Measurements from ENCODE around the gene FUT4.
"Not testable (repeated sequence)": the region's sequence is repeated elsewhere in the genome, so short reads cannot be mapped to it uniquely, and the experiment has no call there.

The FUT4 gene

GRCh38 chr11:94563176-94563847 is 19.6 kb downstream of the FUT4 start:
- DNase-seq (ENCODE audit: low spot score), result no peak
- no peak overlapping the region for H3K27ac ChIP-seq (ENCODE audit: poor library complexity, severe bottlenecking)

GRCh38 chr11:94563848-94564467 is 20.2 kb downstream of the FUT4 start:
- Histone ChIP-seq H3K27me3 (ENCODE audit: insufficient read depth, poor library complexity, severe bottlenecking) (no peaks in the 10 kb centered on the region), H3K27ac (ENCODE audit: poor library complexity, severe bottlenecking) (no peak overlapping the region), H3K4me1 (ENCODE audit: insufficient read depth, poor library complexity, severe bottlenecking) (no peaks in the 10 kb centered on the region), H3K36me3 (ENCODE audit: low read depth) (no peaks in the 10 kb centered on the region), H3K9me3 (ENCODE audit: severe bottlenecking) (no peaks in the 10 kb centered on the region), H3K4me3 (ENCODE audit: severe bottlenecking) (no peak overlapping the region)
- TF ChIP-seq CTCF (IDR thresholded peaks at IDR 0.05; ENCODE audit: poor library complexity, severe bottlenecking), result peak; percentile 43
- DNase-seq (ENCODE audit: low spot score), result no peak
- peak; percentile 31; the same call in 2 of the 3 replicates for ATAC-seq (ENCODE audit: low read depth)

More at GRCh38 chr11:94563176-94563847, 19.6 kb downstream of the FUT4 start:
- peak; percentile 99 for ATAC-seq (ENCODE audit: low read depth)
- no peaks in the 10 kb centered on the region for H3K4me1 ChIP-seq (ENCODE audit: insufficient read depth, poor library complexity, severe bottlenecking)
- H3K4me3 ChIP-seq (ENCODE audit: severe bottlenecking), result no peak overlapping the region
- H3K36me3 ChIP-seq (ENCODE audit: low read depth), result no peaks in the 10 kb centered on the region
- H3K9me3 ChIP-seq (ENCODE audit: severe bottlenecking), result no peaks in the 10 kb centered on the region
- TF ChIP-seq CTCF (IDR thresholded peaks at IDR 0.05; ENCODE audit: poor library complexity, severe bottlenecking), result peak; percentile 71
- no peaks in the 10 kb centered on the region for H3K27me3 ChIP-seq (ENCODE audit: insufficient read depth, poor library complexity, severe bottlenecking)

- H3K27ac ChIP-seq (ENCODE audit: poor library complexity, severe bottlenecking), result no peak within 1 kb of the TSS
- no peaks in the 10 kb centered on the region for H3K4me1 ChIP-seq (ENCODE audit: insufficient read depth, poor library complexity, severe bottlenecking)
- DNase-seq (ENCODE audit: low spot score), result no peak
- no peaks in the 10 kb centered on the region for H3K27me3 ChIP-seq (ENCODE audit: insufficient read depth, poor library complexity, severe bottlenecking)
- H3K36me3 ChIP-seq (ENCODE audit: low read depth), result no peaks in the 10 kb centered on the region
- no peak within 1 kb of the TSS for H3K4me3 ChIP-seq (ENCODE audit: severe bottlenecking)
- ATAC-seq (ENCODE audit: low read depth), result no peak
- no peak for TF ChIP-seq CTCF (IDR thresholded peaks at IDR 0.05; ENCODE audit: poor library complexity, severe bottlenecking)
- no peaks in the 10 kb centered on the region for H3K9me3 ChIP-seq (ENCODE audit: severe bottlenecking)
Observed at GRCh38 chr11:94567181-94567670, 23.5 kb downstream of the FUT4 start, which contains the start of gene PIWIL4. Gene PIWIL4 (plus strand): TSS chr11:94567368. CDS start chr11:94567519, 151 bp downstream.

GRCh38 chr11:94568200-94568599 is 24.5 kb downstream of the FUT4 start:
- no peaks in the 10 kb centered on the region for H3K27me3 ChIP-seq (ENCODE audit: insufficient read depth, poor library complexity, severe bottlenecking)
- H3K27ac ChIP-seq (ENCODE audit: poor library complexity, severe bottlenecking), result no peak overlapping the region
- DNase-seq (ENCODE audit: low spot score), result no peak
- H3K4me3 ChIP-seq (ENCODE audit: severe bottlenecking), result no peak overlapping the region
- no peaks in the 10 kb centered on the region for H3K4me1 ChIP-seq (ENCODE audit: insufficient read depth, poor library complexity, severe bottlenecking)
- ATAC-seq (ENCODE audit: low read depth), result no peak
- no peaks in the 10 kb centered on the region for H3K36me3 ChIP-seq (ENCODE audit: low read depth)
- no peak for TF ChIP-seq CTCF (IDR thresholded peaks at IDR 0.05; ENCODE audit: poor library complexity, severe bottlenecking)
- no peaks in the 10 kb centered on the region for H3K9me3 ChIP-seq (ENCODE audit: severe bottlenecking)

- Histone ChIP-seq H3K36me3 (ENCODE audit: low read depth) (no peaks in the 10 kb centered on the region), H3K9me3 (ENCODE audit: severe bottlenecking) (no peaks in the 10 kb centered on the region), H3K4me1 (ENCODE audit: insufficient read depth, poor library complexity, severe bottlenecking) (no peaks in the 10 kb centered on the region), H3K27ac (ENCODE audit: poor library complexity, severe bottlenecking) (no peak overlapping the region), H3K27me3 (ENCODE audit: insufficient read depth, poor library complexity, severe bottlenecking) (no peaks in the 10 kb centered on the region), H3K4me3 (ENCODE audit: severe bottlenecking) (no peak overlapping the region)
- DNase-seq (ENCODE audit: low spot score) (no peak), ATAC-seq (ENCODE audit: low read depth) (no peak)
- no peak for TF ChIP-seq CTCF (IDR thresholded peaks at IDR 0.05; ENCODE audit: poor library complexity, severe bottlenecking)
Observed at GRCh38 chr11:94568717-94569116, 25.0 kb downstream of the FUT4 start.

- H3K36me3 ChIP-seq (ENCODE audit: low read depth); H3K4me3 ChIP-seq (ENCODE audit: severe bottlenecking); H3K4me1 ChIP-seq (ENCODE audit: insufficient read depth, poor library complexity, severe bottlenecking); ATAC-seq (ENCODE audit: low read depth); H3K27me3 ChIP-seq (ENCODE audit: insufficient read depth, poor library complexity, severe bottlenecking); H3K27ac ChIP-seq (ENCODE audit: poor library complexity, severe bottlenecking); DNase-seq (ENCODE audit: low spot score); H3K9me3 ChIP-seq (ENCODE audit: severe bottlenecking): not testable (repeated sequence)
Observed at GRCh38 chr11:94572975-94573374, 29.3 kb downstream of the FUT4 start.

All from RWPE2 (cell line).